H1 (cell line): ENCODE results near the gene RPS19.

Source experiments
- EGR1 ChIP-seq: IDR thresholded peaks from 2 replicates; pipeline ENCODE4 v1.6.1; 2011; ENCODE audit warnings: low read depth, low read length, borderline replicate concordance
- EZH2 ChIP-seq: fragments of 200-600 bp; sonication (generic); IDR thresholded peaks from 2 replicates; pipeline ENCODE4 v1.7.1; 2012; ENCODE audit warnings: low read depth, mild to moderate bottlenecking, moderate library complexity, low read length, inconsistent platforms; ENCODE audit not compliant: severe bottlenecking
- POLR2A ChIP-seq, 2 experiments: IDR thresholded peaks; 1 replicate in 1 of 2; 2 replicates in 1 of 2; pipeline ENCODE4 v1.6.1; 2011; ENCODE audit warnings: low read depth in 2 of 2, low read length in 2 of 2, mild to moderate bottlenecking in 2 of 2; ENCODE audit errors: control extremely low read depth in 1 of 2
- POLR2AphosphoS5 ChIP-seq: IDR thresholded peaks from 2 replicates; pipeline ENCODE4 v1.6.1; 2011; ENCODE audit warnings: low read depth, low read length
- RBBP5 ChIP-seq: IDR thresholded peaks from 2 replicates; pipeline ENCODE4 v1.7.1; 2012; ENCODE audit warnings: low read depth, mild to moderate bottlenecking, inconsistent platforms, low read length, moderate library complexity, borderline replicate concordance
- RNF2 ChIP-seq: fragments of 200-900, 300-1000 bp; sonication (generic); IDR thresholded peaks from 2 replicates; pipeline ENCODE4 v1.7.1; 2016; ENCODE audit warnings: borderline replicate concordance, low read depth, mild to moderate bottlenecking, antibody characterized with exemption, low read length; ENCODE audit not compliant: poor library complexity, severe bottlenecking; ENCODE audit errors: missing control alignments
- SIN3A ChIP-seq, 2 experiments: IDR thresholded peaks in 1 of 2; conservative IDR thresholded peaks in 1 of 2; 2 replicates each; pipeline ENCODE4 v1.6.1; 2011 to 2012; ENCODE audit warnings: low read length in 2 of 2, improper control_type of control experiment in 1 of 2, low read depth in 1 of 2, mild to moderate bottlenecking in 1 of 2
- SP1 ChIP-seq: IDR thresholded peaks from 2 replicates; pipeline ENCODE4 v1.6.1; 2011; ENCODE audit warnings: low read depth, low read length
- TAF1 ChIP-seq: IDR thresholded peaks from 2 replicates; pipeline ENCODE4 v1.6.1; 2011; ENCODE audit warnings: mild to moderate bottlenecking, low read depth, low read length
- TEAD4 ChIP-seq: IDR thresholded peaks from 2 replicates; pipeline ENCODE4 v1.6.1; 2012; ENCODE audit warnings: low read depth, low read length, inconsistent platforms, mixed read lengths
- YY1 ChIP-seq: IDR thresholded peaks from 2 replicates; pipeline ENCODE4 v1.6.1; 2011; ENCODE audit warnings: low read depth, mild to moderate bottlenecking, low read length
- TF ChIP-seq, protein P1 (sequence below), 3 experiments: IDR thresholded peaks; 1 replicate in 2 of 3; 2 replicates in 1 of 3; pipeline versions ENCODE4 v1.5.1 to v1.6.1; 2011; ENCODE audit warnings: low read length in 3 of 3, mild to moderate bottlenecking in 3 of 3, inconsistent platforms in 2 of 3, low read depth in 1 of 3, moderate library complexity in 1 of 3; ENCODE audit not compliant: insufficient read depth in 1 of 3; ENCODE audit errors: control extremely low read depth in 1 of 3
- TF ChIP-seq, protein P2 (sequence below): IDR thresholded peaks from 2 replicates; pipeline ENCODE4 v1.6.1; 2011; ENCODE audit warnings: low read depth, mild to moderate bottlenecking, low read length; ENCODE audit not compliant: insufficient read depth

DNA sequence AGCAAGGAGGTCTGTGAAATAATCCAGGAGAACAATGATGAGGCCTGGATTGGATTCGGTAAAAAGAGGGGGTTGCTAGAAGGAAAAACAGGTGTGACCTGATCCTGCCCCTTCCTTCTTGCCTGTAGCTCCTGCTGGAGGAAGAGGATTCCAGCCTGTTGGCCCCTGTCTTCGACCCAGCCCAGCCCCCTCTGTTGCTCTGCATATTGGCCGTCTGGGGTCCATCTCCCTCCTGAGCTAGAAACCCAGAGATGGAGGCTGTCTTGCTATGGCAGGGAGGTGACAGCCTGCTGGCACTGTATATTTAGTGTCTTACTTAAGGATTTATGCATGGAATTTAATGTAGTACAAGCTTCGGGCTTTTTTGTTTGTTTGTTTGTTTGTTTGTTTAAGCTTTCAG is 8.6 kb upstream of the RPS19 start:
- TF ChIP-seq POLR2A (IDR thresholded peaks at IDR 0.05; ENCODE audit: control extremely low read depth in 1 of 2, low read depth in 2 of 2, low read length in 2 of 2), result no peak
- no peak for TF ChIP-seq SIN3A (conservative IDR thresholded peaks at IDR 0.05 in 1 of 2, IDR thresholded peaks at IDR 0.05 in 1 of 2; ENCODE audit: low read depth in 1 of 2, low read length in 2 of 2)
- TF ChIP-seq, protein P1, sequence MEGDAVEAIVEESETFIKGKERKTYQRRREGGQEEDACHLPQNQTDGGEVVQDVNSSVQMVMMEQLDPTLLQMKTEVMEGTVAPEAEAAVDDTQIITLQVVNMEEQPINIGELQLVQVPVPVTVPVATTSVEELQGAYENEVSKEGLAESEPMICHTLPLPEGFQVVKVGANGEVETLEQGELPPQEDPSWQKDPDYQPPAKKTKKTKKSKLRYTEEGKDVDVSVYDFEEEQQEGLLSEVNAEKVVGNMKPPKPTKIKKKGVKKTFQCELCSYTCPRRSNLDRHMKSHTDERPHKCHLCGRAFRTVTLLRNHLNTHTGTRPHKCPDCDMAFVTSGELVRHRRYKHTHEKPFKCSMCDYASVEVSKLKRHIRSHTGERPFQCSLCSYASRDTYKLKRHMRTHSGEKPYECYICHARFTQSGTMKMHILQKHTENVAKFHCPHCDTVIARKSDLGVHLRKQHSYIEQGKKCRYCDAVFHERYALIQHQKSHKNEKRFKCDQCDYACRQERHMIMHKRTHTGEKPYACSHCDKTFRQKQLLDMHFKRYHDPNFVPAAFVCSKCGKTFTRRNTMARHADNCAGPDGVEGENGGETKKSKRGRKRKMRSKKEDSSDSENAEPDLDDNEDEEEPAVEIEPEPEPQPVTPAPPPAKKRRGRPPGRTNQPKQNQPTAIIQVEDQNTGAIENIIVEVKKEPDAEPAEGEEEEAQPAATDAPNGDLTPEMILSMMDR (IDR thresholded peaks at IDR 0.05; ENCODE audit: control extremely low read depth in 1 of 3, insufficient read depth in 1 of 3, low read depth in 1 of 3, low read length in 3 of 3), result no peak
- no peak for TF ChIP-seq RBBP5
- TF ChIP-seq SP1, result no peak
- no peak for TF ChIP-seq RNF2
- no peak for TF ChIP-seq TEAD4
- TF ChIP-seq, protein P2, sequence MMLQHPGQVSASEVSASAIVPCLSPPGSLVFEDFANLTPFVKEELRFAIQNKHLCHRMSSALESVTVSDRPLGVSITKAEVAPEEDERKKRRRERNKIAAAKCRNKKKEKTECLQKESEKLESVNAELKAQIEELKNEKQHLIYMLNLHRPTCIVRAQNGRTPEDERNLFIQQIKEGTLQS, result no peak
- TF ChIP-seq EGR1, result no peak
- no peak for TF ChIP-seq POLR2AphosphoS5
- no peak for TF ChIP-seq YY1
- no peak for TF ChIP-seq EZH2
- no peak for TF ChIP-seq TAF1
